KMS-11 (cell line): Measurements from ENCODE around the gene EIF5B.

Source experiments
- H2AFZ ChIP-seq: fragments of 200-600 bp; sonication (generic); 2 replicates; pipeline ENCODE4 v1.6.1; 2016; ENCODE audit warnings: antibody characterized with exemption, mixed run types, low read depth
- H3K27ac ChIP-seq: fragments of 200-600 bp; sonication (generic); 2 replicates; pipeline ENCODE4 v1.6.1; 2016; ENCODE audit warnings: mild to moderate bottlenecking, mixed run types
- H3K27me3 ChIP-seq: fragments of 200-600 bp; sonication (generic); 2 replicates; pipeline ENCODE4 v1.6.1; 2017; ENCODE audit warnings: mild to moderate bottlenecking, low read depth, mixed run types, moderate library complexity; ENCODE audit not compliant: insufficient read depth
- H3K36me3 ChIP-seq: fragments of 200-600 bp; sonication (generic); 2 replicates; pipeline ENCODE4 v1.6.1; 2017; ENCODE audit warnings: mild to moderate bottlenecking, mixed run types; ENCODE audit not compliant: insufficient read depth
- H3K4me1 ChIP-seq: fragments of 200-600 bp; sonication (generic); 2 replicates; pipeline ENCODE4 v1.6.1; 2016; ENCODE audit warnings: mild to moderate bottlenecking, low read depth, mixed run types; ENCODE audit not compliant: poor library complexity, severe bottlenecking
- H3K4me2 ChIP-seq: fragments of 200-600 bp; sonication (generic); 2 replicates; pipeline ENCODE4 v1.7.0; 2016; ENCODE audit warnings: mild to moderate bottlenecking, mixed run types
- H3K4me3 ChIP-seq: fragments of 200-600 bp; sonication (generic); IDR thresholded peaks from 2 replicates; pipeline ENCODE4 v1.6.1; 2017; ENCODE audit warnings: low read depth, low read length, mixed read lengths; ENCODE audit not compliant: insufficient read depth
- H3K79me2 ChIP-seq: fragments of 200-600 bp; sonication (generic); 2 replicates; pipeline ENCODE4 v1.6.1; 2016; ENCODE audit warnings: low read depth, mixed run types; ENCODE audit not compliant: insufficient read depth
- H3K9ac ChIP-seq: fragments of 200-600 bp; sonication (generic); 2 replicates; pipeline ENCODE4 v1.6.1; 2016; ENCODE audit warnings: mild to moderate bottlenecking, mixed run types
- H4K20me1 ChIP-seq: fragments of 200-600 bp; sonication (generic); 2 replicates; pipeline ENCODE4 v1.6.1; 2016; ENCODE audit warnings: mild to moderate bottlenecking, mixed run types; ENCODE audit not compliant: insufficient read depth
- TF ChIP-seq, protein P1 (sequence below): fragments of 200-600 bp; sonication (generic); conservative IDR thresholded peaks from 2 replicates; pipeline ENCODE4 v1.6.1; 2017; ENCODE audit warnings: low read depth, mild to moderate bottlenecking, antibody characterized with exemption, low read length, moderate library complexity, mixed read lengths

The EIF5B gene

DNA sequence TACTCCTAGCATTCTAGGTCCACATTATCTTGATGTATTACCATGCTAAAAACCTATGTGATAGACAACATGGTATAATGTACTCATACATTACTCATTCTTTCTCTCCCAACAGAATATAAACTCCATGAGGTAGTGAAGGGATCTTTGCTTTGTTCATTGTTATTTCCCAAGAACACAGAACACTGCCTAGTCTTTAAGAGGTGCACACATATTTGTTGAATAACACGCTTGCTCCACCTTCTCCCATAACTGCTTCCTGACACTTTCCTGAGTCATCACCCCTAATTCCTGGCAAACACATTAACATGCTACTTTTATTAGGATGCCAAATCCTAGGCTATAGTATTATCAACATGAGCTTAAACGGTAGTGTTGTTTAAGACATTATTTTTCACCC is 111.4 kb downstream of the EIF5B start:
- H3K36me3 ChIP-seq = no peaks in the 10 kb centered on the region
- no peak overlapping the region for H3K27ac ChIP-seq
- TF ChIP-seq, protein P1, sequence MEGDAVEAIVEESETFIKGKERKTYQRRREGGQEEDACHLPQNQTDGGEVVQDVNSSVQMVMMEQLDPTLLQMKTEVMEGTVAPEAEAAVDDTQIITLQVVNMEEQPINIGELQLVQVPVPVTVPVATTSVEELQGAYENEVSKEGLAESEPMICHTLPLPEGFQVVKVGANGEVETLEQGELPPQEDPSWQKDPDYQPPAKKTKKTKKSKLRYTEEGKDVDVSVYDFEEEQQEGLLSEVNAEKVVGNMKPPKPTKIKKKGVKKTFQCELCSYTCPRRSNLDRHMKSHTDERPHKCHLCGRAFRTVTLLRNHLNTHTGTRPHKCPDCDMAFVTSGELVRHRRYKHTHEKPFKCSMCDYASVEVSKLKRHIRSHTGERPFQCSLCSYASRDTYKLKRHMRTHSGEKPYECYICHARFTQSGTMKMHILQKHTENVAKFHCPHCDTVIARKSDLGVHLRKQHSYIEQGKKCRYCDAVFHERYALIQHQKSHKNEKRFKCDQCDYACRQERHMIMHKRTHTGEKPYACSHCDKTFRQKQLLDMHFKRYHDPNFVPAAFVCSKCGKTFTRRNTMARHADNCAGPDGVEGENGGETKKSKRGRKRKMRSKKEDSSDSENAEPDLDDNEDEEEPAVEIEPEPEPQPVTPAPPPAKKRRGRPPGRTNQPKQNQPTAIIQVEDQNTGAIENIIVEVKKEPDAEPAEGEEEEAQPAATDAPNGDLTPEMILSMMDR = no peak

DNA sequence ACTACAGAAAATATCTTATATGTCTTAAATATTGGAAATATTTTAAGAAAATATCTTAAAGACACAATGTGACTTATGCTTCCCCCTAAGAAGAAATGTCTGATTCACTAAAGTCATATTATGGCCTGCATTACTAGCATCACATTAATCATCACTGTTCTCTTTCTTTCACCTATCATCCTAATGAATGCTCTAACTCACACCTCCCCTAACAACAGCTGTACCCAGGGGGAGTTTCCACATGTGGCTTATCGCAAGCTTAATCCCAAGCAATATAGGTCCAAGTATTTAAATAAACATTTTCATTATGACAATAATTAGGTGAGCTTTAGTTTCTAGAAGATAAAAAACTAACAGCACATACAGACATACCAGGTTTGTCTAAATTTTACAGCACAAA is 113.0 kb downstream of the EIF5B start:
- Histone ChIP-seq H3K9ac (no peak overlapping the region), H3K36me3 (no peaks in the 10 kb centered on the region), H3K4me1 (no peaks in the 10 kb centered on the region), H3K4me3 (no peak overlapping the region), H4K20me1 (no peaks in the 10 kb centered on the region), H3K27ac (no peak overlapping the region), H3K79me2 (peaks cover 9% of the 10 kb centered on the region; the same call in 1 of the 2 replicates), H2AFZ (no peak overlapping the region), H3K4me2 (no peak overlapping the region), H3K27me3 (no peaks in the 10 kb centered on the region)
- TF ChIP-seq, protein P1 = no peak

More for the DNA sequence above, 111.4 kb downstream of the EIF5B start:
- Histone ChIP-seq H3K4me2 (no peak overlapping the region), H3K4me1 (no peaks in the 10 kb centered on the region), H3K79me2 (peaks cover 14% of the 10 kb centered on the region; the same call in 1 of the 2 replicates), H3K27me3 (no peaks in the 10 kb centered on the region), H4K20me1 (no peaks in the 10 kb centered on the region), H2AFZ (no peak overlapping the region), H3K9ac (no peak overlapping the region), H3K4me3 (no peak overlapping the region)
